WERI-Rb-1 (cell line): ENCODE results near the gene USP2.
A peak's percentile ranks its signal among the peaks of the same experiment; 100 is the strongest.
"Not testable (repeated sequence)": the region's sequence is repeated elsewhere in the genome, so short reads cannot be mapped to it uniquely, and the experiment has no call there.

Experiments
- DNase-seq: peaks from one replicate; pipeline ENCODE4 v3.0.0-alpha.2; 2020
- H3K27ac ChIP-seq: fragments of 250-450 bp; sonication (Bioruptor Pico); 2 replicates; pipeline ENCODE4 v1.5.1; 2020; ENCODE audit warnings: mild to moderate bottlenecking, moderate library complexity
- H3K27me3 ChIP-seq: fragments of 250-450 bp; sonication (Bioruptor Pico); 2 replicates; pipeline ENCODE4 v1.5.1; 2021; ENCODE audit warnings: mild to moderate bottlenecking, low read depth, moderate library complexity; ENCODE audit not compliant: insufficient read depth, severe bottlenecking
- H3K36me3 ChIP-seq: fragments of 250-450 bp; sonication (Bioruptor Pico); 2 replicates; pipeline ENCODE4 v1.5.1; 2020; ENCODE audit warnings: mild to moderate bottlenecking, moderate library complexity
- H3K4me3 ChIP-seq: 2 replicates; pipeline ENCODE4 v1.5.1; 2011; ENCODE audit warnings: low read depth, mild to moderate bottlenecking, control low read depth, low read length
- H3K9me3 ChIP-seq: fragments of 250-450 bp; sonication (Bioruptor Pico); 2 replicates; pipeline ENCODE4 v1.5.1; 2021; ENCODE audit warnings: mild to moderate bottlenecking, moderate library complexity; ENCODE audit not compliant: severe bottlenecking
- CTCF ChIP-seq: IDR thresholded peaks from 2 replicates; pipeline ENCODE4 v1.5.1; 2011; ENCODE audit warnings: low read depth, mild to moderate bottlenecking, control low read depth, inconsistent platforms, low read length

Gene USP2

GRCh38 chr11:119384332-119384731 is 2.8 kb upstream of the USP2 start:
- no peak for DNase-seq
- H3K27ac ChIP-seq: no peak overlapping the region
- no peak overlapping the region for H3K4me3 ChIP-seq
- peaks cover 5% of the 10 kb centered on the region for H3K27me3 ChIP-seq
- no peaks in the 10 kb centered on the region for H3K9me3 ChIP-seq
- no peak for TF ChIP-seq CTCF
- H3K36me3 ChIP-seq: no peaks in the 10 kb centered on the region

GRCh38 chr11:119382513-119382912 is 1.0 kb upstream of the USP2 start:
- H3K27me3 ChIP-seq, H3K4me3 ChIP-seq, H3K36me3 ChIP-seq: not testable (repeated sequence)

GRCh38 chr11:119382101-119382500 is 611 bp upstream of the USP2 start:
- H3K27me3 ChIP-seq: peaks cover 5% of the 10 kb centered on the region
- H3K36me3 ChIP-seq: no peaks in the 10 kb centered on the region
- H3K27ac ChIP-seq: no peak overlapping the region
- H3K4me3 ChIP-seq: peak overlapping the region; percentile 40
- H3K9me3 ChIP-seq: no peaks in the 10 kb centered on the region
- no peak for DNase-seq
- TF ChIP-seq CTCF: no peak

More at GRCh38 chr11:119382513-119382912, 1.0 kb upstream of the USP2 start:
- not testable (repeated sequence) for H3K9me3 ChIP-seq, H3K27ac ChIP-seq, DNase-seq

GRCh38 chr11:119380827-119381180 is 686 bp downstream of the USP2 start:
- Histone ChIP-seq H3K27me3 (peaks cover 5% of the 10 kb centered on the region), H3K27ac (no peak overlapping the region), H3K9me3 (no peaks in the 10 kb centered on the region), H3K4me3 (peak overlapping the region; percentile 40), H3K36me3 (no peaks in the 10 kb centered on the region)
- no peak for DNase-seq
- TF ChIP-seq CTCF: no peak

GRCh38 chr11:119380160-119380826 is 1.2 kb downstream of the USP2 start:
- H3K9me3 ChIP-seq: no peaks in the 10 kb centered on the region
- no peak for DNase-seq

GRCh38 chr11:119378851-119379465 is 2.5 kb downstream of the USP2 start:
- Histone ChIP-seq H3K27ac (peak overlapping the region; percentile 22; the same call in 1 of the 2 replicates), H3K9me3 (no peaks in the 10 kb centered on the region), H3K36me3 (no peaks in the 10 kb centered on the region), H3K4me3 (peak overlapping the region; percentile 15), H3K27me3 (peaks cover 5% of the 10 kb centered on the region)
- TF ChIP-seq CTCF: no peak
- DNase-seq: peak; percentile 59

More at GRCh38 chr11:119380160-119380826, 1.2 kb downstream of the USP2 start:
- H3K4me3 ChIP-seq: no peak overlapping the region
- TF ChIP-seq CTCF: no peak
- H3K36me3 ChIP-seq: no peaks in the 10 kb centered on the region
- no peak overlapping the region for H3K27ac ChIP-seq
- peaks cover 5% of the 10 kb centered on the region for H3K27me3 ChIP-seq
